ENCODE data around the gene NPR2. TPM values are rescaled to one million over a fixed set of nuclear protein-coding genes. Genes with fewer than 3 reads are reported as not detected.

NPR2 gene
- total and polyA plus RNA-seq, 2 donors (not counting 3 experiments of a cell fraction or from before 2014, with no cell fraction given): 16.4 to 25.6 TPM

DNA sequence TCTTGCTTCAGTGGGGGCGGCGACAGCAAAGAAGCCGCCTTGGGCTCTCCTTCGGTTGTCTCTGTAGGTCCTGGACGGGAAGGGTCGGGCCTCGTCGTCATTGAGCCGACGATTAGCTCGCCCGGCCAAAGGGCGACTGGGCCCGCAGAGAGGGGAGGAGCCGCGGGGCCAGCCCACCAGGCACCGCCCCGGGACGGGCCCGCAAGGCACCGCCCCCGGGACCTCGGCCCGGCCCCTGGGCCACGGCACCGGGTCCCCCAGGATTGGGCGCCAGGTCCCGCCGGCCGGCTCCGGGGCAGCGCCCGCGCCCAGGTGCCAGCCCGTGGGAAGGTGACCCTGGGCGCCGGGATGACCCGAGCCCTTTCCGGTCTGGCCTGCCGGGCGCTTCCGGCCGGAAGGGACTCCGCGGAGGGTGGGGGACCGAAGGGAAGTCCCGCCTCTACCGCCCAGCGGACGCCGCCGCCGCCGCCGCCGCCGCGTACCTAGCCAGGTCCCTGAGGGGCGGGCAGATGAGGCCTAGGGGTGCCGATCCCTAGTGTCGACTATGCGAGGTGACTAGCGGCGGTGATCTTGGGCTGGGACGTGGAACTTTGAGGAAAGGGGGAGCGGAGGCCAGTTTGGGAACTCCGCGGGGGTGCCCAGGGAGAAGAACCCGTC, 42.4 kb upstream of the NPR2 start, which contains the start of the genes GBA2 and RGP1:
Gene GBA2 (minus strand): TSS at position 371 of the 657 bp plus-strand sequence. CDS start 524 bp downstream, outside the sequence.
Gene RGP1 (plus strand): TSS at position 430 of the 657 bp plus-strand sequence. CDS start 469 bp downstream, outside the sequence.
- no peaks in the 10 kb centered on the region for H3K9me3 ChIP-seq (replicated peaks; ENCODE audit: control insufficient read depth, insufficient read depth, low read length)
- H3K27me3 ChIP-seq (ENCODE audit: control insufficient read depth in 2 of 2, insufficient read depth in 2 of 2, low read length in 2 of 2): no peaks in the 10 kb centered on the region
- intact Hi-C loops (cut with micrococcal nuclease) (loop anchor here (1.0 to 2.0 kb wide), 3 partner anchors 11 to 38 kb away; partner anchors contain the start of genes CREB3 and TLN1), dilution Hi-C loops (cut with MboI; ENCODE audit: extremely low pct_ligation_motif_present, low sequenced_read_pairs) (no loop called here)
- peak; percentile 72 for TF ChIP-seq POLR2A (IDR thresholded peaks at IDR 0.05; ENCODE audit: low read depth, low read length)
- TF ChIP-seq FOS (IDR thresholded peaks at IDR 0.05; ENCODE audit: borderline replicate concordance, insufficient read depth, low read length): no peak
- TF ChIP-seq POLR2AphosphoS5 (IDR thresholded peaks at IDR 0.05; ENCODE audit: insufficient read depth, low read depth, low read length): peak; percentile 86
- FAIRE-seq (peak; percentile 79), DNase-seq (ENCODE audit: low read depth, low spot score) (peak; percentile 75)
- H3K4me2 ChIP-seq (ENCODE audit: insufficient read depth, low read length): peak within 1 kb of the TSS; percentile 98
- no peaks in the 10 kb centered on the region for H4K20me1 ChIP-seq (replicated peaks; ENCODE audit: control insufficient read depth, extremely low read depth, insufficient read depth, low read length)
- H3K9me1 ChIP-seq (replicated peaks; ENCODE audit: control insufficient read depth, extremely low read depth, insufficient read depth, low read length): no peaks in the 10 kb centered on the region
- H3K4me1 ChIP-seq (ENCODE audit: control insufficient read depth, extremely low read depth, insufficient read depth, low read length): peaks cover 69% of the 10 kb centered on the region
- H3K4me3 ChIP-seq (replicated peaks in 1 of 3; ENCODE audit: insufficient read depth in 1 of 3, low read depth in 1 of 3, low read length in 3 of 3): peak within 1 kb of the TSS; percentile 66 to 99 (median 87)
- H3K9ac ChIP-seq (replicated peaks; ENCODE audit: extremely low read depth, insufficient read depth, low read length): peak within 1 kb of the TSS; percentile 99
- H3K36me3 ChIP-seq (ENCODE audit: control insufficient read depth in 2 of 2, extremely low read depth in 1 of 2, insufficient read depth in 2 of 2, low read length in 2 of 2): peaks cover 6 to 8% of the 10 kb centered on the region in 2 experiments
- peaks cover 55% of the 10 kb centered on the region for H3K79me2 ChIP-seq (ENCODE audit: control insufficient read depth, insufficient read depth, low read length)
- POLR2A ChIA-PET: interaction anchor here (0.6 to 1.5 kb wide), 6 partner anchors 10 to 55 kb away, joined by 3 to 9 read pairs (median 4); partner anchors contain the start of genes CREB3 and TLN1
- H2AFZ ChIP-seq (ENCODE audit: low read depth, low read length): no peak within 1 kb of the TSS
- CTCF ChIA-PET: interaction anchor here (0.6 to 7.2 kb wide), 16 partner anchors 10 to 196 kb away, joined by 3 to 86 read pairs (median 11); partner anchors contain the start of genes CCDC107, CREB3, NPR2 and RMRP
- peak within 1 kb of the TSS; percentile 84 for H3K27ac ChIP-seq (ENCODE audit: insufficient read depth, low read depth, low read length)
- no TSS peak for BruUV-seq (replicated peaks)

DNA sequence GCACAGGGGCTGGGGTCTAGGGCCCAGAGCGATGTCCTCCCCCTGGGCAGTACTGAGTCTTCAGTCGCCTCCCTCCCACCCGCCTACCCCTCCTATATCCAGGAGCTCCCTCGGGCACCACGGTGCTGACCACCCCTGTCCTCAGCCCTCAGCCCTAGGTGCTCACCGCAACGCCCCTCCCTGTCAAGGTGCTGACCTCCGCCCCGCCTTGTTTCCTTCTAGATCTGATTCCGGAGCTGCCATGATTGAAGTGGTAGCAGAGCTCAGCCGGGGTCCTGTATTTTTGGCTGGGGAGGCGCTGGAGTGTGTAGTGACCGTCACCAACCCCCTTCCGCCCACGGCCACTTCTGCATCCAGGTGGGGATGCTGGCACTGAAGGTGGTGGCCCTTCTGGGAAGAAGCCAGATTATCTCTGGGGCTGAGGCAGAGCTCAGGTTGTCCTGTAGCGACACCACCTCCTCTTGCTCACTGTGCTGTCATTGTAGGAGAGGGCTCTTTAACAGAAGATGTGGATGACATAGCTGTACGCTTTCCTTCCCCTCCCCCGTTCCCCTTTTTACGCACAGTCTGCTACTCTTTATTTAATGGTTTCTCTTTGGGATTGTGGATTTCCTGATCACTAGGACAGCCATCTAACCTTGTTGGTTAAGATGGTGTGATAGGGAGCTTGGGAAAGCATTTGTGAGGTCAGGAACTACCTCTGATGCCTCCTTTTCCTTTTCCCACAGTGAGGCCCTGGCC, 41.7 kb upstream of the NPR2 start:
- H3K4me2 ChIP-seq (ENCODE audit: insufficient read depth, low read length): peak overlapping the region; percentile 62
- peaks cover 48% of the 10 kb centered on the region for H3K79me2 ChIP-seq (ENCODE audit: control insufficient read depth, insufficient read depth, low read length)
- peak overlapping the region; percentile 99 for H3K9ac ChIP-seq (replicated peaks; ENCODE audit: extremely low read depth, insufficient read depth, low read length)
- H3K4me3 ChIP-seq (replicated peaks in 1 of 3; ENCODE audit: insufficient read depth in 1 of 3, low read depth in 1 of 3, low read length in 3 of 3): peak overlapping the region; percentile 66 to 99 (median 87)
- peak; percentile 18 for FAIRE-seq
- no peaks in the 10 kb centered on the region for H3K9me1 ChIP-seq (replicated peaks; ENCODE audit: control insufficient read depth, extremely low read depth, insufficient read depth, low read length)
- TSS peak; percentile 5 for BruUV-seq (replicated peaks)
- DNase-seq (ENCODE audit: low read depth, low spot score): peak; percentile 60
- H3K27me3 ChIP-seq (ENCODE audit: control insufficient read depth in 2 of 2, insufficient read depth in 2 of 2, low read length in 2 of 2): no peaks in the 10 kb centered on the region
- TF ChIP-seq MYC (IDR thresholded peaks at IDR 0.05; ENCODE audit: low read depth, low read length) (no peak), FOS (IDR thresholded peaks at IDR 0.05; ENCODE audit: borderline replicate concordance, insufficient read depth, low read length) (no peak), POLR2A (IDR thresholded peaks at IDR 0.05; ENCODE audit: low read depth, low read length) (no peak), POLR2AphosphoS5 (IDR thresholded peaks at IDR 0.05; ENCODE audit: insufficient read depth, low read depth, low read length) (no peak), EZH2 (IDR thresholded peaks at IDR 0.05; ENCODE audit: borderline replicate concordance, low read depth, low read length, severe bottlenecking) (no peak), GATA2 (IDR thresholded peaks at IDR 0.05; ENCODE audit: insufficient read depth, insufficient read length, low read depth, low read length) (no peak), JUN (IDR thresholded peaks at IDR 0.05; ENCODE audit: borderline replicate concordance, insufficient read depth, insufficient read length, low read depth) (no peak)
- TF ChIP-seq, protein P1, sequence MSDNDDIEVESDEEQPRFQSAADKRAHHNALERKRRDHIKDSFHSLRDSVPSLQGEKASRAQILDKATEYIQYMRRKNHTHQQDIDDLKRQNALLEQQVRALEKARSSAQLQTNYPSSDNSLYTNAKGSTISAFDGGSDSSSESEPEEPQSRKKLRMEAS (IDR thresholded peaks at IDR 0.05; ENCODE audit: insufficient read depth, insufficient read length): no peak
- TF ChIP-seq, protein P2, sequence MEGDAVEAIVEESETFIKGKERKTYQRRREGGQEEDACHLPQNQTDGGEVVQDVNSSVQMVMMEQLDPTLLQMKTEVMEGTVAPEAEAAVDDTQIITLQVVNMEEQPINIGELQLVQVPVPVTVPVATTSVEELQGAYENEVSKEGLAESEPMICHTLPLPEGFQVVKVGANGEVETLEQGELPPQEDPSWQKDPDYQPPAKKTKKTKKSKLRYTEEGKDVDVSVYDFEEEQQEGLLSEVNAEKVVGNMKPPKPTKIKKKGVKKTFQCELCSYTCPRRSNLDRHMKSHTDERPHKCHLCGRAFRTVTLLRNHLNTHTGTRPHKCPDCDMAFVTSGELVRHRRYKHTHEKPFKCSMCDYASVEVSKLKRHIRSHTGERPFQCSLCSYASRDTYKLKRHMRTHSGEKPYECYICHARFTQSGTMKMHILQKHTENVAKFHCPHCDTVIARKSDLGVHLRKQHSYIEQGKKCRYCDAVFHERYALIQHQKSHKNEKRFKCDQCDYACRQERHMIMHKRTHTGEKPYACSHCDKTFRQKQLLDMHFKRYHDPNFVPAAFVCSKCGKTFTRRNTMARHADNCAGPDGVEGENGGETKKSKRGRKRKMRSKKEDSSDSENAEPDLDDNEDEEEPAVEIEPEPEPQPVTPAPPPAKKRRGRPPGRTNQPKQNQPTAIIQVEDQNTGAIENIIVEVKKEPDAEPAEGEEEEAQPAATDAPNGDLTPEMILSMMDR (IDR thresholded peaks at IDR 0.05; ENCODE audit: extremely low read depth in 1 of 2, insufficient read depth in 1 of 2, low read depth in 1 of 2, low read length in 2 of 2): no peak
- H3K36me3 ChIP-seq (ENCODE audit: control insufficient read depth in 2 of 2, extremely low read depth in 1 of 2, insufficient read depth in 2 of 2, low read length in 2 of 2): peaks cover 0 to 2% of the 10 kb centered on the region in 2 experiments
- H3K27ac ChIP-seq (ENCODE audit: insufficient read depth, low read depth, low read length): peak overlapping the region; percentile 84
- POLR2A ChIA-PET: no interaction called here
- peaks cover 69% of the 10 kb centered on the region for H3K4me1 ChIP-seq (ENCODE audit: control insufficient read depth, extremely low read depth, insufficient read depth, low read length)
- no peaks in the 10 kb centered on the region for H3K9me3 ChIP-seq (replicated peaks; ENCODE audit: control insufficient read depth, insufficient read depth, low read length)
- H2AFZ ChIP-seq (ENCODE audit: low read depth, low read length): no peak overlapping the region
- H4K20me1 ChIP-seq (replicated peaks; ENCODE audit: control insufficient read depth, extremely low read depth, insufficient read depth, low read length): no peaks in the 10 kb centered on the region
- intact Hi-C loops (cut with micrococcal nuclease): loop anchor here (1.0 to 2.0 kb wide), 2 partner anchors 11 to 17 kb away; partner anchors contain the start of genes CREB3 and TLN1
- dilution Hi-C loops (cut with MboI; ENCODE audit: extremely low pct_ligation_motif_present, low sequenced_read_pairs): no loop called here
- CTCF ChIA-PET: interaction anchor here (0.7 to 7.2 kb wide), 13 partner anchors 9 to 133 kb away, joined by 3 to 86 read pairs (median 12); partner anchors contain the start of genes CCDC107, CREB3, NPR2 and RMRP
